NCI-H1417 (cell line): ENCODE data around the gene KCTD17.
A peak's percentile ranks its signal among the peaks of the same experiment; 100 is the strongest.

ENCODE experiments used
- DNase-seq, 3 experiments: peaks; one replicate each; lab custom pipeline; 2025; lab: John Stamatoyannopoulos, UW

Gene KCTD17

GRCh38 chr22:37043828-37044538, 7.6 kb upstream of the KCTD17 start:
- peak; percentile 33 to 57 (median 55) for DNase-seq

- DNase-seq = peak in 1 of 3 experiments; percentile 12
These were observed 6.6 kb upstream of the KCTD17 start for GRCh38 chr22:37044634-37045625.

GRCh38 chr22:37045958-37046357, 5.6 kb upstream of the KCTD17 start:
- DNase-seq = no peak

GRCh38 chr22:37046589-37046988, 5.0 kb upstream of the KCTD17 start:
- DNase-seq = no peak

- DNase-seq = no peak
These were observed 4.5 kb upstream of the KCTD17 start for GRCh38 chr22:37047006-37047405.

GRCh38 chr22:37048133-37048532, 3.4 kb upstream of the KCTD17 start:
- DNase-seq = no peak

GRCh38 chr22:37049224-37049623, 2.3 kb upstream of the KCTD17 start:
- no peak for DNase-seq

- DNase-seq = no peak
These were observed 629 bp upstream of the KCTD17 start for GRCh38 chr22:37050913-37051312.

GRCh38 chr22:37052386-37053309, 1.1 kb downstream of the KCTD17 start:
- no peak for DNase-seq

GRCh38 chr22:37053310-37054055, 1.9 kb downstream of the KCTD17 start:
- no peak for DNase-seq

- peak in 2 of 3 experiments; percentile 47 to 63 for DNase-seq
These were observed 2.5 kb downstream of the KCTD17 start for GRCh38 chr22:37054056-37054395.

- DNase-seq = peak in 1 of 3 experiments; percentile 9
These were observed 3.2 kb downstream of the KCTD17 start for GRCh38 chr22:37054600-37055365.

- no peak for DNase-seq
These were observed 4.7 kb downstream of the KCTD17 start for GRCh38 chr22:37056246-37056645.

GRCh38 chr22:37057226-37057625, 5.7 kb downstream of the KCTD17 start:
- DNase-seq = no peak

- no peak for DNase-seq
These were observed 6.4 kb downstream of the KCTD17 start for GRCh38 chr22:37057796-37058510.

GRCh38 chr22:37058917-37059701, 7.6 kb downstream of the KCTD17 start:
- no peak for DNase-seq

- no peak for DNase-seq
These were observed 8.4 kb downstream of the KCTD17 start for GRCh38 chr22:37059876-37060449.

GRCh38 chr22:37060801-37061610, 9.5 kb downstream of the KCTD17 start:
- DNase-seq = peak; percentile 17 to 68 (median 45)
